ENCODE data around the gene GNB1.

Gene GNB1

DNA sequence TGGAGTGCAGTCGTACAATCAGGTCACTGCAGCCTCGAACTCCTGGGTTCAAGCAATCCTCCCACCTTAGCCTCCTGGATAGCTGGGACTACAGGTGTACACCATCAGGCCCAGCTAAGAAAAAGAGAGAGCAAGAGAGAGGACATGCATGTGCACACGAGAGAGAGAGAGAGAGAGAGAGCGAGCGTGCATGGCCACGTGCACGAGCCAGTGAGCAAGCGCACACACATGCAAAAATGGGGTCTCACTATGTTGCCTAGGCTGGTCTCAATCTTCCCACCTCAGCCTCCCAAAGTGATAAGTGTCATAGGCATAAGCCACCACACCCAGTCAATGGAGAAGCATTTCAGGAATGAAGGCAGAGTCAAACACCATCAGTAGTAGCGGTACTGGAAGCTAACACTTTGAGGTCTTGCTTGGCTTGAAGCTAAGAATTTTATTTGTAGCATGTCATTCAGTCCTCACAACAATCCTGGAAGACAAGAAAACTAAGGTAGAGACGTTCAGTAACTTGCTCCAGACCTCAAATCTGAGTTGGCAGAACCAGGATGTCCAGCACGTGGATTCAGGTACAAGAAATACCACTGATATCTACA, 14.5 kb downstream of the GNB1 start:
- H3K9ac ChIP-seq (ENCODE audit: low read length), result no peak overlapping the region
- H2AFZ ChIP-seq (ENCODE audit: low read depth, low read length, severe bottlenecking), result no peak overlapping the region
- H3K79me2 ChIP-seq (ENCODE audit: insufficient read depth, low read length), result peaks cover 100% of the 10 kb centered on the region
- H3K4me2 ChIP-seq (ENCODE audit: low read depth, low read length, poor library complexity, severe bottlenecking), result no peak overlapping the region
- no peak overlapping the region for H3K27ac ChIP-seq (ENCODE audit: low read depth, low read length)
- no peaks in the 10 kb centered on the region for H3K27me3 ChIP-seq (ENCODE audit: low read length)
- H3K9me2 ChIP-seq (replicated peaks; ENCODE audit: insufficient read depth, low read length), result no peaks in the 10 kb centered on the region
- H3K36me3 ChIP-seq (ENCODE audit: low read length), result 0 out of 2 replicates have a peak, but pooled peaks cover 9% of the 10 kb centered on the region
- H3K9me3 ChIP-seq (ENCODE audit: insufficient read depth, low read length), result no peaks in the 10 kb centered on the region
- no peak for TF ChIP-seq EZH2phosphoT487 (conservative IDR thresholded peaks at IDR 0.05; ENCODE audit: low read length)
- TF ChIP-seq, protein P1, sequence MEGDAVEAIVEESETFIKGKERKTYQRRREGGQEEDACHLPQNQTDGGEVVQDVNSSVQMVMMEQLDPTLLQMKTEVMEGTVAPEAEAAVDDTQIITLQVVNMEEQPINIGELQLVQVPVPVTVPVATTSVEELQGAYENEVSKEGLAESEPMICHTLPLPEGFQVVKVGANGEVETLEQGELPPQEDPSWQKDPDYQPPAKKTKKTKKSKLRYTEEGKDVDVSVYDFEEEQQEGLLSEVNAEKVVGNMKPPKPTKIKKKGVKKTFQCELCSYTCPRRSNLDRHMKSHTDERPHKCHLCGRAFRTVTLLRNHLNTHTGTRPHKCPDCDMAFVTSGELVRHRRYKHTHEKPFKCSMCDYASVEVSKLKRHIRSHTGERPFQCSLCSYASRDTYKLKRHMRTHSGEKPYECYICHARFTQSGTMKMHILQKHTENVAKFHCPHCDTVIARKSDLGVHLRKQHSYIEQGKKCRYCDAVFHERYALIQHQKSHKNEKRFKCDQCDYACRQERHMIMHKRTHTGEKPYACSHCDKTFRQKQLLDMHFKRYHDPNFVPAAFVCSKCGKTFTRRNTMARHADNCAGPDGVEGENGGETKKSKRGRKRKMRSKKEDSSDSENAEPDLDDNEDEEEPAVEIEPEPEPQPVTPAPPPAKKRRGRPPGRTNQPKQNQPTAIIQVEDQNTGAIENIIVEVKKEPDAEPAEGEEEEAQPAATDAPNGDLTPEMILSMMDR (IDR thresholded peaks at IDR 0.05; ENCODE audit: insufficient read depth, low read length, poor library complexity, severe bottlenecking), result no peak
- H3K4me3 ChIP-seq (ENCODE audit: insufficient read depth, low read length, poor library complexity, severe bottlenecking), result no peak overlapping the region
- H3F3A ChIP-seq (ENCODE audit: insufficient read depth), result peaks cover 5% of the 10 kb centered on the region; the same call in 1 of the 2 replicates
- H4K20me1 ChIP-seq (ENCODE audit: low read depth, low read length), result peaks cover 44% of the 10 kb centered on the region

DNA sequence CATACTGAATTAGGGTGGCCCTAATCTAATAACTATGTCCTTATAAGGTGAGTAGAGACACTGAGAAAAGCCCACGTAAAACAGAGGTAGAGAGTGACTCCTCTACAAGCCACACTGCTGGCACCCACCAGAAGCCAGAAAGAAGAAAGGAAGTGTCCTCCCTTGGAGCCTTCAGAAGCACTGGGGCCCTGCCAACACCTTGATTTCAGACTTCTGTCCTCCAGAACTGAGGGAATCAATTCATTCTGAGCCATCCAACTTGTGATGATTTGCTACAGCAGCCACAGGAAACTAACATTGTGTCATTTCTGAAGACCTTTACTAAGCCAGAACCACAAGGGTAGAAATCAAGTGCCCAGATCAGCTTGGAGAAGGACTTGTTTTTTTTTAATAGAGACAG, 15.0 kb downstream of the GNB1 start:
- Histone ChIP-seq H3K36me3 (ENCODE audit: low read length) (0 out of 2 replicates have a peak, but pooled peaks cover 9% of the 10 kb centered on the region), H3K9me2 (replicated peaks; ENCODE audit: insufficient read depth, low read length) (no peaks in the 10 kb centered on the region), H3F3A (ENCODE audit: insufficient read depth) (peaks cover 7% of the 10 kb centered on the region; the same call in 1 of the 2 replicates), H3K27ac (ENCODE audit: low read depth, low read length) (no peak overlapping the region), H3K4me3 (ENCODE audit: insufficient read depth, low read length, poor library complexity, severe bottlenecking) (no peak overlapping the region), H3K4me2 (ENCODE audit: low read depth, low read length, poor library complexity, severe bottlenecking) (no peak overlapping the region), H4K20me1 (ENCODE audit: low read depth, low read length) (peaks cover 39% of the 10 kb centered on the region), H3K27me3 (ENCODE audit: low read length) (no peaks in the 10 kb centered on the region), H3K9me3 (ENCODE audit: insufficient read depth, low read length) (no peaks in the 10 kb centered on the region), H3K79me2 (ENCODE audit: insufficient read depth, low read length) (peaks cover 100% of the 10 kb centered on the region), H2AFZ (ENCODE audit: low read depth, low read length, severe bottlenecking) (no peak overlapping the region), H3K9ac (ENCODE audit: low read length) (no peak overlapping the region)
- TF ChIP-seq EZH2phosphoT487 (conservative IDR thresholded peaks at IDR 0.05; ENCODE audit: low read length), result no peak
- TF ChIP-seq, protein P1 (IDR thresholded peaks at IDR 0.05; ENCODE audit: insufficient read depth, low read length, poor library complexity, severe bottlenecking), result no peak

DNA sequence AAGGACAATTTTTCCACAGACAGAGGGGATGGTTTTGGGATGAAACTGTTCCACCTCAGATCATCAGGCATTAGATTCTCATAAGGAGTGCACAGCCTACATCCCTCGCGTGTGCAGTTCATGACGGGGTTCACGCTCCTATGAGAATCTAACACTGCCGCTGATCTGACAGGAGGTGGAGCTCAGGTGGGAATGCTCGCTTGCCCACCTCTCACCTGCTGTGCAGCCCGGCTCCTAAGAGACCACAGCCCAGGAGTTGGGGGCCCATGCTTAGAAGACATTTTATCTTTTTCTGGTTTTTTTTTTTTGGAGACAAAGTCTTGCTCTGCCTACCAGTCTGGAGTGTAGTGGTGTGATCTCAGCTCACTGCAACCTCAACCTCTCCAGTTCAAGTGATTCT, 16.0 kb downstream of the GNB1 start:
- TF ChIP-seq EZH2phosphoT487 (conservative IDR thresholded peaks at IDR 0.05; ENCODE audit: low read length), result no peak
- TF ChIP-seq, protein P1 (IDR thresholded peaks at IDR 0.05; ENCODE audit: insufficient read depth, low read length, poor library complexity, severe bottlenecking), result no peak
- Histone ChIP-seq H3K27ac (ENCODE audit: low read depth, low read length) (no peak overlapping the region), H3K27me3 (ENCODE audit: low read length) (no peaks in the 10 kb centered on the region), H3F3A (ENCODE audit: insufficient read depth) (peaks cover 9% of the 10 kb centered on the region; the same call in 1 of the 2 replicates), H3K36me3 (ENCODE audit: low read length) (0 out of 2 replicates have a peak, but pooled peaks cover 9% of the 10 kb centered on the region), H3K9me2 (replicated peaks; ENCODE audit: insufficient read depth, low read length) (no peaks in the 10 kb centered on the region), H3K9ac (ENCODE audit: low read length) (no peak overlapping the region), H3K79me2 (ENCODE audit: insufficient read depth, low read length) (peaks cover 100% of the 10 kb centered on the region), H2AFZ (ENCODE audit: low read depth, low read length, severe bottlenecking) (no peak overlapping the region), H3K9me3 (ENCODE audit: insufficient read depth, low read length) (no peaks in the 10 kb centered on the region), H3K4me2 (ENCODE audit: low read depth, low read length, poor library complexity, severe bottlenecking) (no peak overlapping the region), H4K20me1 (ENCODE audit: low read depth, low read length) (peaks cover 34% of the 10 kb centered on the region), H3K4me3 (ENCODE audit: insufficient read depth, low read length, poor library complexity, severe bottlenecking) (no peak overlapping the region)

Data from SU-DHL-6 (cell line).